TTC549 (cell line): ENCODE measurements around the gene PCDHGC3.
"Not testable (repeated sequence)": the region's sequence is repeated elsewhere in the genome, so short reads cannot be mapped to it uniquely, and the experiment has no call there.

Experiments
- FAIRE-seq: peaks from 2 replicates; lab custom pipeline; 2012; peaks lifted over from hg19 to GRCh38; lab: Jason Lieb, UNC

The PCDHGC3 gene

DNA sequence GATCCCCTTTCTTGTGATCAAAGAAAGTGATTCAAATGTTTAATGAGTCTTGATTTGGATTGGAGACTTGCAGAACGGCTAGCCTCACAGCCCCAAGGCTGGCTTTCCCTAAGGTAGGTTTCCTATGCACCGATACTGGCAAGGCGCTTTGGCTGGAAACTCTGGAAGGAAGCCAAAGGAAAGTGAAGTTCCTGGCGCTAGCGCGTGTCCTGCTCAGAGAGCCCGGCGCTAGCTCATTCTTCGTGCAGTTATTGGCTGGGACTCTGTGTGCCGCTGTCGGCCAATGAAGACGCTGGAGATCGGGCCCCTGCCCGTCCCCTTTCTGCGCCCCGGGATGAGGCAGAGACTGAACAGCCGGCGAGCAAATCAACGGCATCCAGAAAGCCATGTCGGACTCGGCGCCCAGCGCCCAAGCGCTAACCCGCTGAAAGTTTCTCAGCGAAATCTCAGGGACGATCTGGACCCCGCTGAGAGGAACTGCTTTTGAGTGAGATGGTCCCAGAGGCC, at the start of gene PCDHGC3:
PCDHGC3 (plus strand) TSS at position 342 of the 507 bp plus-strand sequence; CDS start at position 493, 151 bp downstream.
- FAIRE-seq = no peak

DNA sequence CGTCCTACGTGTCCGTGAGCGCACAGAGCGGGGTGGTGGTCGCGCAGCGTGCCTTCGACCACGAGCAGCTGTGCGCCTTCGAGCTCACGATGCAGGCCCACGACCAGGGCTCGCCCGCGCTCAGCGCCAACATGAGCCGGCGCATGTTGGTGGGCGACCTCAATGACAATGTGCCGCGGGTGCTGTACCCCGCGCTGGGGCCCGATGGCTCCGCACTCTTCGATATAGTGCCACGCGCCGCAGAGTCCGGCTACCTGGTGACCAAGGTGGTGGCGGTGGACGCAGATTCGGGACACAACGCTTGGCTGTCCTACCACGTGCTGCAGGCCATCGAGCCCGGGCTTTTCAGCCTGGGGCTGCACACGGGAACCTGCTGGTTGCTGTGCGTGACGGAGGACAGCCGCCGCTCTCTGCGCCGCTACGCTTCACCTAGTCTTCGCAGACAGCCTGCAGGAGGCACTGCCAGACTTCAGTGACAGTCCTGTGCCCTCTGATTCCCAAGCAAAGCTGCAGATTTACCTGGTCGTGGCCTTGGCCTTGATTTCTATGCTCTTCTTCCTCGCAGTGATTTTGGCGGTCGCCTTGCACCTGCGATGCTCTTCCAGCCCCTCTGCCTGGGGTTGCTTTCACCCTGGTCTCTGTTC, 47.9 kb upstream of the PCDHGC3 start:
- FAIRE-seq = no peak

DNA sequence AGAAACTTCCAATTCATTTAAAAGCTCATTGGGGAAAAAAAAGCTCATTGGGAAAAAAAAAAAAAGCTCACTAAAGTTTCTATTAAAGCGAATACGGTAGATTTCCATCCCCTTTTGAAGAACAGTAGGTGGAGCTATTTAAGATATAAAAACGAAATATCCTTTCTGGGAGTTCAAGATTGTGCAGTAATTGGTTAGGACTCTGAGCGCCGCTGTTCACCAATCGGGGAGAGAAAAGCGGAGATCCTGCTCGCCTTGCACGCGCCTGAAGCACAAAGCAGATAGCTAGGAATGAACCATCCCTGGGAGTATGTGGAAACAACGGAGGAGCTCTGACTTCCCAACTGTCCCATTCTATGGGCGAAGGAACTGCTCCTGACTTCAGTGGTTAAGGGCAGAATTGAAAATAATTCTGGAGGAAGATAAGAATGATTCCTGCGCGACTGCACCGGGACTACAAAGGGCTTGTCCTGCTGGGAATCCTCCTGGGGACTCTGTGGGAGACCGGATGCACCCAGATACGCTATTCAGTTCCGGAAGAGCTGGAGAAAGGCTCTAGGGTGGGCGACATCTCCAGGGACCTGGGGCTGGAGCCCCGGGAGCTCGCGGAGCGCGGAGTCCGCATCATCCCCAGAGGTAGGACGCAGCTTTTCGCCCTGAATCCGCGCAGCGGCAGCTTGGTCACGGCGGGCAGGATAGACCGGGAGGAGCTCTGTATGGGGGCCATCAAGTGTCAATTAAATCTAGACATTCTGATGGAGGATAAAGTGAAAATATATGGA, 45.2 kb upstream of the PCDHGC3 start, which contains the start of gene PCDHGA12:
PCDHGA12 (plus strand) TSS at position 176 of the 782 bp plus-strand sequence; CDS start at position 429, 253 bp downstream.
- no peak for FAIRE-seq

DNA sequence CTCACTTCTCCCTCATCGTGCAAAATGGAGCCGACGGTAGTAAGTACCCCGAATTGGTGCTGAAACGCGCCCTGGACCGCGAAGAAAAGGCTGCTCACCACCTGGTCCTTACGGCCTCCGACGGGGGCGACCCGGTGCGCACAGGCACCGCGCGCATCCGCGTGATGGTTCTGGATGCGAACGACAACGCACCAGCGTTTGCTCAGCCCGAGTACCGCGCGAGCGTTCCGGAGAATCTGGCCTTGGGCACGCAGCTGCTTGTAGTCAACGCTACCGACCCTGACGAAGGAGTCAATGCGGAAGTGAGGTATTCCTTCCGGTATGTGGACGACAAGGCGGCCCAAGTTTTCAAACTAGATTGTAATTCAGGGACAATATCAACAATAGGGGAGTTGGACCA, 44.5 kb upstream of the PCDHGC3 start:
- no peak for FAIRE-seq

DNA sequence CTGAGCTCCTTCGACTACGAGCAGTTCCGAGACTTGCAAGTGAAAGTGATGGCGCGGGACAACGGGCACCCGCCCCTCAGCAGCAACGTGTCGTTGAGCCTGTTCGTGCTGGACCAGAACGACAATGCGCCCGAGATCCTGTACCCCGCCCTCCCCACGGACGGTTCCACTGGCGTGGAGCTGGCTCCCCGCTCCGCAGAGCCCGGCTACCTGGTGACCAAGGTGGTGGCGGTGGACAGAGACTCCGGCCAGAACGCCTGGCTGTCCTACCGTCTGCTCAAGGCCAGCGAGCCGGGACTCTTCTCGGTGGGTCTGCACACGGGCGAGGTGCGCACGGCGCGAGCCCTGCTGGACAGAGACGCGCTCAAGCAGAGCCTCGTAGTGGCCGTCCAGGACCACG, 43.5 kb upstream of the PCDHGC3 start:
- not testable (repeated sequence) for FAIRE-seq

DNA sequence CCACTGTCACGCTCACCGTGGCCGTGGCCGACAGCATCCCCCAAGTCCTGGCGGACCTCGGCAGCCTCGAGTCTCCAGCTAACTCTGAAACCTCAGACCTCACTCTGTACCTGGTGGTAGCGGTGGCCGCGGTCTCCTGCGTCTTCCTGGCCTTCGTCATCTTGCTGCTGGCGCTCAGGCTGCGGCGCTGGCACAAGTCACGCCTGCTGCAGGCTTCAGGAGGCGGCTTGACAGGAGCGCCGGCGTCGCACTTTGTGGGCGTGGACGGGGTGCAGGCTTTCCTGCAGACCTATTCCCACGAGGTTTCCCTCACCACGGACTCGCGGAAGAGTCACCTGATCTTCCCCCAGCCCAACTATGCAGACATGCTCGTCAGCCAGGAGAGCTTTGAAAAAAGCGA, 43.0 kb upstream of the PCDHGC3 start:
- FAIRE-seq = not testable (repeated sequence)

DNA sequence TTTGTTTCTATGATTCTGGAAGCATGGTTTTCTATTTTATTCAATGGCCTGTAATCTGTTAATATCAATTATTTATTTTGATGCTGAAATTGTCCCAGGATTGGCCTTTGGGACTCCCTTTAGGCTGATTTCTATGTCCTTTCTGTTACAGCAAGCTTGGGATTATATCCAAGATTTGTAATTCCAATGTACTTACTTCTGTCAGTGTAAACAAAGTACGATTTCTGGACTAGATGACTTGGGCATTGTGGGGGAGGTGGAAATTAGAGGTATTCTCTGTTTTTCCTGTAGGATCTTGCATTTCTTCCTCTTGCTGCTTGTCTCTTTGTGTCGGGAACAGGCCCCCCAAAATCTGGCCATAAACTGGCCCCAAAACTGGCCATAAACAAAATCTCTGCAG, 41.8 kb upstream of the PCDHGC3 start:
- FAIRE-seq = no peak

DNA sequence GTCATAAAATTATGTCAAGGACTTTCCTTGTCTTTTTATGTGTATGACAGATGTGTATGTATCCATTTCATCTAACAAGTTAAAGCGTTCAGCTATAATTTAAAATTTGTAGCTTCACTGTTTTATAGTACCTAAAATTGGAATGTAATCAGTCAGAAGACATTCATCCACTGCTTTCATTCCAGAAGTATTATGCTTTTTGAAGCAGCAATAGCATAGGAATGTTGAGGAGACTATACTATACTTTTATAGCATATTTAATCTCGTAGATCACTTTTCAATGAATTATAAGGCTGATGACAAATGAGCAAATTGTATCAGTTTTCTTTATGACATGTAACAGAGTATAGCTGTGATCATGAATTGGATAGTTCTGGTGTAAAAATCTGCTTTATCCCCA, 38.5 kb upstream of the PCDHGC3 start:
- no peak for FAIRE-seq

DNA sequence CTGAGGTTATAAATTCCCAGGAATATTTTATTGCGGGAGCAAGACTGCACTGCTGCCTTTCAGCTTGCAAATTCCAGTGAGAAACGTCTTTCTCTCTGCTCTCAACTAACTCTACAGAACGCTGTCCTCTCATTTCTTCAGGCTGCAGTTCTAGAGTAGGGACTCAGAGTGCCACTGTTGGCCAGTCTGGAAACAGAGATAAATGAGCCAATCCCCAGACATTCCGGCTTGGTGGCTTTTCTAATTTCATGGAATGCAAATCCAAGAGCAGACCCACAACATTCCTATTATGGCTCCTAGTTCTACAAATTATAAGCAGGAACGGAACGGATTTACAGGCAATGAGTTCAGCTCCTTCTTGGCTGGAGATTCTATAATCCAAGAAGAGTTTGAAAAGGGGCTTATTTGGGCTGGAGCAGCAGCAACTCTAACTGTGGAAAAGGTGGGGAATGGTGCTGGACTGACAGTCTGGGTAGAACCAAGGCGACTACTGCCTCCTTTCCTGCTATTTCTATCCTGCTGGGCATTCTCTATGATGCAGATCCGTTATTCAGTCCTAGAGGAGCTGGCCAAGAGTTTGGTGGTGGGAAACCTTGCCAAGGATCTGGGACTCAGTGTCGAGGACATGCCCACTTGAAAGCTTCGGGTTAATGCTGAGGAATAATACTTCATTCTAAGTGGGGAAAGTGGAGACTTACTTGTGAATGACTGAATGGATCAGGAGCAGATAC, 36.2 kb upstream of the PCDHGC3 start:
- no peak for FAIRE-seq

DNA sequence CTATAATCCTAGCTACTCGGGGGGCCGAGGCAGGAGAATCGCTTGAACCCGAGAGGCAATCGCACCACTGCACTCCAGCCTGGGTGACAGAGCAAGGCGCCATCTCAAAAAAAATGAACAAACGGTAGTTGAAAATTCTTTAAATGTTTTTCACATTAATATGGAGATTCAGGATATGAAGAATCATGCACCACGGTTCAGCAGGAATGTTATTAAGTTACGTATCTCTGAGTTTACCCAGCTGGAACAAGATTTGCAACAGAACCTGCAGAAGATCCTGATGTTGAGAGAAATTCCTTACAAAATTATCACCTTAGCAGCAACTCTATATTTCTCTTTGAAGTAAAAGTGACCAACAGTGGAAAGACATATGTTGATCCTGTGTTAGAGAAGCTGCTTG, 35.4 kb upstream of the PCDHGC3 start:
- FAIRE-seq = no peak

DNA sequence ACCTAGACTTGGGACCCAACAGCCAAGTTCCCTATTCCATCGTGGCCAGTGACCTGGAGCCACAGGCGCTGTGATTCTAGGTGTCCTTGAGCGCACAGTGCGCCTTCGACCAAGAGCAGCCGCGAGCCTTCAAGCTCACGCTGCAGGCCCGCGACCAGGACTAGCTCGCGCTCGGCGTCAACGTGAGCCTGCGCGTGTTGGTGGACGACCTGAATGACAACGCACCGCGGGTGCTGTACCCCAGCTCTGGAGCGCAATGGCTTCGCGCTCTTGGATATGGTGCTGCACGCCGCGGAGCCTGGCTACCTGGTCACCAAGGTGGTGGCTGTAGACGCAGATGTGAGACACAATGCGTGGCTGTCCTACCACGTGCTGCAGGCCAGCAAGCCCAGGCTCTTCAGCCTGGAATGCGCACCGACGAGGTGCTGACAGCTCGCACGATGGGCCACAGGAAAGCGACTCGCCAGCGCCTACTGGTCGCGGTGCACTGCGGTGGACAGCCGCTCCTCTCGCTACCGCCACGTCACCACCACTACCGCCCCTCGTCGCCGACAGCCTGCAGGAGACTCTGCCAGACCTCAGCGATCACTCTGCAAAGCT, 34.1 kb upstream of the PCDHGC3 start:
- no peak for FAIRE-seq

DNA sequence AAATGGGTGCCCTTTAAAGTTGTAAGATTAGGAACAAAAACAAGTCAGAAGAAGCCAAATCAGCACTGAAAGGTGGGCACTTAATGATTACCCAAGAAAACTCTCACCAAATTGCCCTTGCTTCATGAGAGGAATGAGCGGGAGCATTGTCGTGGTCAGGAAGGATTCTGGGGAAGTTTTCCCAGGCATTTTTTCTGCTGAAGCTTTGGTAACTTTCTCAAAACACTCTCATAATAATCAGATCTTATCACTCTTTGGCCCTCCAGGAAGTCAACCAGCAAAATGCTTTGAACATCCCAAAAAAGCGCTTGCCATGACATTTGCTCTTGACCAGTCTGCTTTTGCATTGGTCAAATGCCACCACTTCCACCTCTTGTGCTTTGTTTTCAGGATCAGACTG, 10.4 kb upstream of the PCDHGC3 start:
- FAIRE-seq = no peak

DNA sequence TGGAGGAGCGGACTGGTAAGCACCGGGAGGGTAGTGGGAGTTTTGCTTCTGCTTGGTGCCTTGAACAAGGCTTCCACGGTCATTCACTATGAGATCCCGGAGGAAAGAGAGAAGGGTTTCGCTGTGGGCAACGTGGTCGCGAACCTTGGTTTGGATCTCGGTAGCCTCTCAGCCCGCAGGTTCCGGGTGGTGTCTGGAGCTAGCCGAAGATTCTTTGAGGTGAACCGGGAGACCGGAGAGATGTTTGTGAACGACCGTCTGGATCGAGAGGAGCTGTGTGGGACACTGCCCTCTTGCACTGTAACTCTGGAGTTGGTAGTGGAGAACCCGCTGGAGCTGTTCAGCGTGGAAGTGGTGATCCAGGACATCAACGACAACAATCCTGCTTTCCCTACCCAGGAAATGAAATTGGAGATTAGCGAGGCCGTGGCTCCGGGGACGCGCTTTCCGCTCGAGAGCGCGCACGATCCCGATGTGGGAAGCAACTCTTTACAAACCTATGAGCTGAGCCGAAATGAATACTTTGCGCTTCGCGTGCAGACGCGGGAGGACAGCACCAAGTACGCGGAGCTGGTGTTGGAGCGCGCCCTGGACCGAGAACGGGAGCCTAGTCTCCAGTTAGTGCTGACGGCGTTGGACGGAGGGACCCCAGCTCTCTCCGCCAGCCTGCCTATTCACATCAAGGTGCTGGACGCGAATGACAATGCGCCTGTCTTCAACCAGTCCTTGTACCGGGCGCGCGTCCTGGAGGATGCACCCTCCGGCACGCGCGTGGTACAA, 556 bp downstream of the PCDHGC3 start:
- FAIRE-seq = no peak

DNA sequence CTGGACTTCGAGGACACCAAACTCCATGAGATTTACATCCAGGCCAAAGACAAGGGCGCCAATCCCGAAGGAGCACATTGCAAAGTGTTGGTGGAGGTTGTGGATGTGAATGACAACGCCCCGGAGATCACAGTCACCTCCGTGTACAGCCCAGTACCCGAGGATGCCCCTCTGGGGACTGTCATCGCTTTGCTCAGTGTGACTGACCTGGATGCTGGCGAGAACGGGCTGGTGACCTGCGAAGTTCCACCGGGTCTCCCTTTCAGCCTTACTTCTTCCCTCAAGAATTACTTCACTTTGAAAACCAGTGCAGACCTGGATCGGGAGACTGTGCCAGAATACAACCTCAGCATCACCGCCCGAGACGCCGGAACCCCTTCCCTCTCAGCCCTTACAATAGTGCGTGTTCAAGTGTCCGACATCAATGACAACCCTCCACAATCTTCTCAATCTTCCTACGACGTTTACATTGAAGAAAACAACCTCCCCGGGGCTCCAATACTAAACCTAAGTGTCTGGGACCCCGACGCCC, 1.3 kb downstream of the PCDHGC3 start:
- no peak for FAIRE-seq

DNA sequence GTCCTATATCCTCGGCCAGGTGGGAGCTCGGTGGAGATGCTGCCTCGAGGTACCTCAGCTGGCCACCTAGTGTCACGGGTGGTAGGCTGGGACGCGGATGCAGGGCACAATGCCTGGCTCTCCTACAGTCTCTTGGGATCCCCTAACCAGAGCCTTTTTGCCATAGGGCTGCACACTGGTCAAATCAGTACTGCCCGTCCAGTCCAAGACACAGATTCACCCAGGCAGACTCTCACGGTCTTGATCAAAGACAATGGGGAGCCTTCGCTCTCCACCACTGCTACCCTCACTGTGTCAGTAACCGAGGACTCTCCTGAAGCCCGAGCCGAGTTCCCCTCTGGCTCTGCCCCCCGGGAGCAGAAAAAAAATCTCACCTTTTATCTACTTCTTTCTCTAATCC, 2.0 kb downstream of the PCDHGC3 start:
- FAIRE-seq = no peak

DNA sequence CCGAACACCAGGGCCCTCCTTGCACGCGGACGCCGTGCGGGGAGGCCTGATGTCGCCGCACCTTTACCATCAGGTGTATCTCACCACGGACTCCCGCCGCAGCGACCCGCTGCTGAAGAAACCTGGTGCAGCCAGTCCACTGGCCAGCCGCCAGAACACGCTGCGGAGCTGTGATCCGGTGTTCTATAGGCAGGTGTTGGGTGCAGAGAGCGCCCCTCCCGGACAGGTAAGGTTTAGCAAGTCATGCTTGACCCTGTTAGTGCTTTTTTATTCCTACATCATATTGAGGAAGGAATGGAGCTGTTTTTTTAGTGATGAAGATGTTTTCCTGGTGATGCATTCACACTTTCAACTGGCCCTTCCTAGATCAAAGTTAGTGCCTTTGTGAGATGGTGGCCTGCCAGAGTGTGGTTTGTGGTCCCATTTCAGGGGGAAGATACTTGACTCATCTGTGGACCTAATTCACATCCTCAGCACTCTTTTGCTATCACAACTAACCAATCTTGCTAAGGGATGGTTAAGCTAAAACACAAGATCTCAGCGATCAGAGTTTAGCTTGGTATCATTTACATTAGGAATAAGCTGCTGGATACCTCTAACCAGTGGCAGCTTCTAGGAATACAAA, 2.7 kb downstream of the PCDHGC3 start:
- no peak for FAIRE-seq

DNA sequence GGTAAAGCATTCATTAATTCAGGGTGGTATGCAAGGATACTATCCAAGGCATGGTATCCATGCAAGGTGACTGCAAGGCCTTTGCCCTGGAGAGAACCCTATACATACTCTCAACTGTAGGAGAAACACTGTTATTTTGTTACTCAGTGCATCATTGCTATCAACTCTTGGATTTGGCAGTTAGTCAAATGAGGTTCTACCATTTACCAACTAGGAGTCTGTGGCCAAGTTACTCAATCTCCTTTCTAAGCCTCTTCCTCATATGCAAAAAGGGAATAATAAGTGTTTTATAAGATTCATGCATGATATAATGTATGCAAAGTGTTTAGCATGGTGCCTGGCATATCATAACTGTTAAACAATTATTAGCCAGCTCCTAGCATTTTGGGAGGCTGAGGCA, 4.0 kb downstream of the PCDHGC3 start:
- no peak for FAIRE-seq

DNA sequence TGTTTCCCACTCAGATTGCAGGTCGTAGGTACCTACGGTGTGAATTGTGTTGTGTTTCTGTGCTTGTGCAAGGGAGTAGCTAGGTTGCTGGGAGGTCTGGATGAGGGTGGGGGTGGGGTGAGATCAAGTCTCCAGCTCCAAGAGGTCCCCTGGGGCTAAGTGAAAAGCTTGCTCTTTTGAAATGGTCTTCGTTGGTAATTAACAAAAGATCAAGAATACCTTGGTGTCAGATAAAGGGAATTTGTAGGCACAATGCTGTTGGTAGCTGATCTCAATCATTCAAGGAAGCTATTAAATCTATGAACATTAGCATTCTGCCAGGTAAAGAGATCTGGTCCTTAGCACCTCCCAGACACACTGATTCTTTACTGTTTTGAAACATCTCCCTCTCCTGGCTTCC, 8.1 kb downstream of the PCDHGC3 start:
- no peak for FAIRE-seq

DNA sequence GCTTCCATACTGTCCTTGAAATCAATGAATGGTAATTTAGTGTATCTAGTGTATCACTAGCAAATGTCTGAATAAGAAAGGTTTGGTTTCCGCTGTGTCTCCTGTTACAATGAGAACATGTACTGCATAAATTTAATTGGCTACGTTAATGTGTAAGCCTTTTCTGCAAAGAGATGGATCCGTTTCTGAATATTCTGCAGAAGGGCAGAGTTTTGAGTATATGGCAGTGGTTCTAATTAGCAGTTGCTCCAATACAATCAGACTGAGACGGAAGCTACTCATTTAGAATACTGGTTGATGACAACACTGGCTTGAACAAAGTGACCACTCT, 8.5 kb downstream of the PCDHGC3 start:
- FAIRE-seq = no peak

DNA sequence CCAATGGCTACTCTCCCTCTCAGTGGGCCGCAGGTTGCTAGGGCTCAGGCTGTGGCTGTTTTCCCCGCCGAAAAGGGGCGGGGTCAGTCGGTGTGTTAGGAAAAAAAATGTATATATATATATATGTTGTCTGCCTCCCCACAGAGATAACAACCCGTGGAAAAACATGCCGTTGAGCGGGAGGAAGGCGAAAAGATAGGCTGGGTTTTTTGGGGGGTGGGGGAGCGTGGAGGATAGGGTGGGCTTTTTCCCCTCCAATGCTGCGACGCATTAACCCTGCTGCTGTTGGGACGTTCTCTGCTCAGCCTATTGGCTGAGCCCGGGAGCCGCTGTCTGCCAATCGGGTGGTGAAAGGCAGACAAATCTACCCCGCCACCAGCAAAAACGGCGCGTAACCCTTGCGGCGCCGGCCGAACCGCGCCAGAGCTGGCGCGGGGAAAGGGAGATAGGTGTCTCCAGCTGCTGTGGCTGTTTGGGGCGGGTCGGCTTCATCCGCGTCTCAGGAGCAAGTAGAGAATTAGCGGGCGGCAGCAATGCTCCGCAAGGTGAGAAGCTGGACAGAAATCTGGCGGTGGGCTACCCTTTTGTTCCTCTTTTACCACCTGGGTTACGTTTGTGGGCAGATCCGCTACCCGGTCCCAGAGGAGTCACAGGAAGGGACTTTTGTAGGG, 9.0 kb downstream of the PCDHGC3 start, which contains the start of gene PCDHGC4:
PCDHGC4 (plus strand) TSS at position 390 of the 671 bp plus-strand sequence; CDS start at position 534, 144 bp downstream.
- FAIRE-seq = no peak
